GM18867 (cell line): Measurements from ENCODE around the gene PELI2.

Experiments
- ATAC-seq: cut with Tn5 transposase; IDR thresholded peaks from one replicate; pipeline ENCODE4 v1.9.1; 2021; ENCODE audit warnings: mild to moderate bottlenecking, moderate library complexity; ENCODE audit not compliant: unreplicated experiment

Gene PELI2

GRCh38 chr14:56199095-56199981 is 81.1 kb downstream of the PELI2 start:
- peak; percentile 60 for ATAC-seq

- ATAC-seq, result peak; percentile 79
These were observed 81.9 kb downstream of the PELI2 start for GRCh38 chr14:56199982-56200577.

GRCh38 chr14:56202256-56202655 is 84.0 kb downstream of the PELI2 start:
- peak; percentile 63 for ATAC-seq

- no peak for ATAC-seq
These were observed 87.7 kb downstream of the PELI2 start for GRCh38 chr14:56205881-56206280.

- no peak for ATAC-seq
These were observed 88.4 kb downstream of the PELI2 start for GRCh38 chr14:56206596-56206995.

GRCh38 chr14:56207626-56208292 is 89.5 kb downstream of the PELI2 start:
- no peak for ATAC-seq

- no peak for ATAC-seq
These were observed 90.3 kb downstream of the PELI2 start for GRCh38 chr14:56208520-56208919.

- no peak for ATAC-seq
These were observed 92.4 kb downstream of the PELI2 start for GRCh38 chr14:56210571-56210970.

GRCh38 chr14:56211084-56211483 is 92.9 kb downstream of the PELI2 start:
- no peak for ATAC-seq

GRCh38 chr14:56211844-56212243 is 93.6 kb downstream of the PELI2 start:
- no peak for ATAC-seq

GRCh38 chr14:56212521-56212920 is 94.3 kb downstream of the PELI2 start:
- no peak for ATAC-seq

- ATAC-seq, result no peak
These were observed 95.1 kb downstream of the PELI2 start for GRCh38 chr14:56213306-56213705.

GRCh38 chr14:56215180-56215579 is 97.0 kb downstream of the PELI2 start:
- no peak for ATAC-seq

- ATAC-seq, result no peak
These were observed 98.6 kb downstream of the PELI2 start for GRCh38 chr14:56216626-56217379.

- no peak for ATAC-seq
These were observed 99.3 kb downstream of the PELI2 start for GRCh38 chr14:56217380-56218045.

GRCh38 chr14:56219666-56220413 is 101.6 kb downstream of the PELI2 start:
- ATAC-seq, result no peak

GRCh38 chr14:56221382-56222128 is 103.3 kb downstream of the PELI2 start:
- ATAC-seq, result no peak

- ATAC-seq, result no peak
These were observed 106.0 kb downstream of the PELI2 start for GRCh38 chr14:56224229-56224628.
